ENCODE measurements around the gene MLLT6.

DNA sequence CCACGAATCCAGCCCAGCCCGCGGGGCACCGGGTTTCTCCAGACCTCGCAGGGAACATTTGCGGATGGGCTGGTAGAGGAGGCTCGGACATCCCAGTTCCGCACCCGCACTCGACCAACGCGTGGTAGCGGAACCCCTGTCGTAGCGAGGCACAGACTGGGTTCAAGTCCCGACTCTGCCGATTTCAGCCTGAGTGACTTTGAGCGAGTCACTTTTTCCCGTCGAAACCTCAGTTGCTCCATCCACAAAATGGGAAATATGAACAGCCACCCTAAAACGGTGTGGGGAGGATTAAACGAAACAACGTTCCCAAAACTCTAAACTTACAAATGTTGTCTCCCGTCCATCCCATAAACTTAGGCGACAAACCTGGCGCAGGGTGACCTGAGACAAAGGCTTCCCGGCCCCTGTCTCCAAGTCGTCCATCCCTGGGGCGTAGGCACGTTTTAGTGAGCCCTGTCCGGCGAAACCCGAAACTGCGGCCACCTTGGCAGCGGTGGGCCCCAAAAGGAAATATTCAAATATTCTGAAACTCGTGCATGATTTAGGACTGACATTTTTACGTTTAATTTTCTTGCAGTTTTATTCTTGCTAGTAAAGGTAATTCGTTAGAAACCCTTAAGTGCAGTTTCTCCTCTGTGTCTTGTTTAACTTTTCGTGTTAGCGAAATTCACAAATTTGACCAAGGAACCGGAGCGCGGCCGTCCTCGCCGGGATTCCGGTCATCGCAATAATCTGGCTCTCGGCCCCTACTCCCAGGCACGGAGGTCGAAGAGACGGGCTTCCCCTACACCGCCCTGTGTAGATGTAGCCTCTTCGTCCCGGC, 1.9 kb upstream of the MLLT6 start:
- TF ChIP-seq, protein P1, sequence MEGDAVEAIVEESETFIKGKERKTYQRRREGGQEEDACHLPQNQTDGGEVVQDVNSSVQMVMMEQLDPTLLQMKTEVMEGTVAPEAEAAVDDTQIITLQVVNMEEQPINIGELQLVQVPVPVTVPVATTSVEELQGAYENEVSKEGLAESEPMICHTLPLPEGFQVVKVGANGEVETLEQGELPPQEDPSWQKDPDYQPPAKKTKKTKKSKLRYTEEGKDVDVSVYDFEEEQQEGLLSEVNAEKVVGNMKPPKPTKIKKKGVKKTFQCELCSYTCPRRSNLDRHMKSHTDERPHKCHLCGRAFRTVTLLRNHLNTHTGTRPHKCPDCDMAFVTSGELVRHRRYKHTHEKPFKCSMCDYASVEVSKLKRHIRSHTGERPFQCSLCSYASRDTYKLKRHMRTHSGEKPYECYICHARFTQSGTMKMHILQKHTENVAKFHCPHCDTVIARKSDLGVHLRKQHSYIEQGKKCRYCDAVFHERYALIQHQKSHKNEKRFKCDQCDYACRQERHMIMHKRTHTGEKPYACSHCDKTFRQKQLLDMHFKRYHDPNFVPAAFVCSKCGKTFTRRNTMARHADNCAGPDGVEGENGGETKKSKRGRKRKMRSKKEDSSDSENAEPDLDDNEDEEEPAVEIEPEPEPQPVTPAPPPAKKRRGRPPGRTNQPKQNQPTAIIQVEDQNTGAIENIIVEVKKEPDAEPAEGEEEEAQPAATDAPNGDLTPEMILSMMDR (IDR thresholded peaks at IDR 0.05), result no peak
- no peak for TF ChIP-seq POLR2A (IDR thresholded peaks at IDR 0.05)

Measured in lower leg skin (tissue), 3 donors.